GM12878 (cell line): ENCODE results near the gene AIF1L. TPM values are rescaled to one million over a fixed set of nuclear protein-coding genes. Genes with fewer than 3 reads are reported as not detected.

Experiments
- ATAC-seq: fragments of 200-7000 bp; cut with Tn5 transposase; 3 replicates; pipeline ENCODE4 v1.9.1; 2020; ENCODE audit warnings: mild to moderate bottlenecking, moderate library complexity
- BruUV-seq: library from RNA; stranded (reverse); fragments of 400-500 nt; replicated peaks from 2 replicates; lab custom pipeline; 2021; lab: Mats Ljungman, UMichigan
- CTCF ChIA-PET: fragments of 300-600 bp; sonication (Branson Sonifier 250); formaldehyde crosslinking; extraction: SDS; loops from one replicate; lab custom pipeline; 2021; ENCODE audit warnings: inconsistent platforms; lab: Yijun Ruan, JAX
- POLR2A ChIA-PET: fragments of 350-600 bp; formaldehyde crosslinking; extraction: SDS; loops from one replicate; lab custom pipeline; 2021; ENCODE audit warnings: inconsistent platforms; lab: Charles Lee
- RAD21 ChIA-PET: fragments of 300-600 bp; sonication (Branson Sonifier 250); formaldehyde crosslinking; loops from one replicate; lab custom pipeline; 2023; ENCODE audit warnings: antibody characterized with exemption; ENCODE audit not compliant: unreplicated experiment; lab: Charles Lee
- SMC1A ChIA-PET: fragments of 300-600 bp; sonication (Branson Sonifier 250); formaldehyde crosslinking; loops from one replicate; lab custom pipeline; 2023; ENCODE audit not compliant: unreplicated experiment, uncharacterized antibody; lab: Charles Lee
- DNase-seq: peaks from one replicate; pipeline ENCODE4 v3.0.0-alpha.2; 2011; ENCODE audit warnings: low read depth, low spot score
- FAIRE-seq: peaks from 3 replicates; lab custom pipeline; 2011; peaks lifted over from hg19 to GRCh38; lab: Jason Lieb, UNC
- H2AFZ ChIP-seq: 2 replicates; pipeline ENCODE4 v1.6.0; 2011; ENCODE audit warnings: low read depth, low read length, control low read depth; ENCODE audit not compliant: control insufficient read depth
- H3K27ac ChIP-seq: 2 replicates; pipeline ENCODE4 v1.5.1; 2011; ENCODE audit warnings: control low read depth; ENCODE audit not compliant: control insufficient read depth, insufficient read depth
- H3K27me3 ChIP-seq, 2 experiments: replicated peaks in 1 of 2; 2 replicates each; pipeline versions ENCODE4 v1.6.0 to v1.6.1; 2011; ENCODE audit warnings: low read length in 1 of 2; ENCODE audit not compliant: control insufficient read depth in 2 of 2, insufficient read depth in 2 of 2
- H3K36me3 ChIP-seq, 2 experiments: 2 replicates each; pipeline ENCODE4 v1.5.1; 2011; ENCODE audit warnings: low read length in 1 of 2; ENCODE audit not compliant: control insufficient read depth in 2 of 2, insufficient read depth in 2 of 2
- H3K4me1 ChIP-seq: 2 replicates; pipeline ENCODE4 v1.6.1; 2011; ENCODE audit warnings: mild to moderate bottlenecking, low read length, moderate library complexity, mixed read lengths; ENCODE audit not compliant: control insufficient read depth, insufficient read depth
- H3K4me2 ChIP-seq: 2 replicates; pipeline ENCODE4 v1.6.0; 2011; ENCODE audit warnings: control low read depth; ENCODE audit not compliant: control insufficient read depth, insufficient read depth
- H3K4me3 ChIP-seq: fragments of 200-600 bp; sonication (generic); 2 replicates; pipeline ENCODE4 v1.5.1; 2016
- H3K79me2 ChIP-seq: 2 replicates; pipeline ENCODE4 v1.6.0; 2011; ENCODE audit warnings: low read length; ENCODE audit not compliant: control insufficient read depth, insufficient read depth
- H3K9ac ChIP-seq: 2 replicates; pipeline ENCODE4 v1.8.0; 2011; ENCODE audit warnings: low read length, control low read depth, mixed read lengths; ENCODE audit not compliant: control insufficient read depth, insufficient read depth
- H3K9me3 ChIP-seq: replicated peaks from 3 replicates; pipeline ENCODE4 v1.5.1; 2011; ENCODE audit warnings: mild to moderate bottlenecking, low read length; ENCODE audit not compliant: control insufficient read depth, insufficient read depth
- H4K20me1 ChIP-seq: 2 replicates; pipeline ENCODE4 v1.6.0; 2011; ENCODE audit not compliant: control insufficient read depth, insufficient read depth
- CBX5 ChIP-seq: sonication (generic); IDR thresholded peaks from 2 replicates; pipeline ENCODE4 v1.6.1; 2016; ENCODE audit warnings: low read depth, moderate library complexity, mild to moderate bottlenecking, inconsistent platforms
- IRF5 ChIP-seq: fragments of 450-650 bp; IDR thresholded peaks from 2 replicates; pipeline ENCODE4 v1.6.1; 2017; ENCODE audit warnings: borderline replicate concordance
- NFXL1 ChIP-seq: fragments of 450-650 bp; IDR thresholded peaks from 2 replicates; pipeline ENCODE4 v1.6.1; 2017; ENCODE audit warnings: antibody characterized with exemption, mild to moderate bottlenecking, borderline replicate concordance
- NR2C1 ChIP-seq: fragments of 450-650 bp; IDR thresholded peaks from 2 replicates; pipeline ENCODE4 v1.6.1; 2017; ENCODE audit warnings: antibody characterized with exemption, mild to moderate bottlenecking, moderate library complexity
- SIX5 ChIP-seq: IDR thresholded peaks from 2 replicates; pipeline ENCODE4 v1.6.1; 2011; ENCODE audit warnings: mild to moderate bottlenecking, low read depth, low read length, moderate library complexity; ENCODE audit not compliant: severe bottlenecking
- STAT3 ChIP-seq: IDR thresholded peaks from 2 replicates; pipeline ENCODE4 v1.6.1; 2011; ENCODE audit warnings: low read depth, low read length, improper control_type of control experiment
- WRNIP1 ChIP-seq: IDR thresholded peaks from 2 replicates; pipeline ENCODE4 v1.6.1; 2011; ENCODE audit warnings: low read depth, low read length, improper control_type of control experiment, borderline replicate concordance
- ZBTB4 ChIP-seq: fragments of 450-650 bp; formaldehyde crosslinking; IDR thresholded peaks from 2 replicates; pipeline ENCODE4 v1.4.0; 2022; ENCODE audit warnings: mild to moderate bottlenecking, moderate library complexity
- ZNF384 ChIP-seq: IDR thresholded peaks from 2 replicates; pipeline ENCODE4 v1.6.1; 2012; ENCODE audit warnings: low read depth, mild to moderate bottlenecking, low read length, improper control_type of control experiment, borderline replicate concordance
- WGBS: methylation state at CpG from one replicate; pipeline ENCODE4 v1.1.6; 2016; ENCODE audit warnings: low lambda C conversion rate; ENCODE audit not compliant: insufficient replicate concordance, insufficient coverage; ENCODE audit errors: missing lambda C conversion rate; 5-methylcytosine and 5-hydroxymethylcytosine counted together
- in situ Hi-C: fragments of 300-500 bp; cut with MboI; formaldehyde crosslinking; loops from 9 replicates; pipeline ENCODE4 v1.14.3; 2018; ENCODE audit warnings: mixed read lengths
- intact Hi-C: fragments of 100-400 bp; cut with micrococcal nuclease; formaldehyde crosslinking; loops from one replicate; pipeline ENCODE4 v1.14.2; 2022; ENCODE audit not compliant: unreplicated experiment
- polyA plus RNA-seq, 11 experiments: library from polyadenylated mRNA; depleted of rRNA in 4 of 11; unstranded in 6 of 11; stranded (reverse) in 5 of 11; fragments of >200 nt; fragmentation: Nextera tagmentation in 4 of 11; fragmentation: Illumina TruSeq in 1 of 11; extraction: Ambion mirVana in 4 of 11; extraction: Trizol in 1 of 11; gene quantifications; 1 replicate in 1 of 11; 2 replicates in 10 of 11; pipeline versions ENCODE4 v1.2.1 to v1.2.3, GENCODE V29; 2011 to 2016; ENCODE audit warnings: inconsistent platforms in 2 of 11, missing spikeins in 2 of 11, low read depth in 1 of 11
- total RNA-seq, 4 experiments: library from RNA; depleted of rRNA in 3 of 4; stranded (reverse); fragments of >200 nt in 3 of 4; fragmentation: Illumina TruSeq in 1 of 4; extraction: Trizol in 1 of 4; gene quantifications; 2 replicates each; pipeline versions ENCODE4 v1.2.1 to v1.2.3, GENCODE V29; 2013 to 2021
- TF ChIP-seq, protein P1 (sequence below): IDR thresholded peaks from 2 replicates; pipeline ENCODE4 v1.6.1; 2012; ENCODE audit warnings: low read depth, low read length, improper control_type of control experiment

Gene AIF1L
- total and polyA plus RNA-seq, 10 of the 15 experiments (the other 5 are each of a cell fraction or from before 2014, with no cell fraction given), result 0.07 to 0.15 (median 0.08) TPM; not detected in 7

- intact Hi-C loops, result no loop called here
- RAD21 ChIA-PET, result no interaction called here
- Histone ChIP-seq H3K9me3 (no peaks in the 10 kb centered on the region), H3K4me2 (no peak overlapping the region), H2AFZ (no peak overlapping the region), H3K4me1 (no peaks in the 10 kb centered on the region), H3K36me3 (peaks cover 5 to 38% of the 10 kb centered on the region in 2 experiments), H3K27ac (no peak overlapping the region), H4K20me1 (no peaks in the 10 kb centered on the region), H3K79me2 (no peaks in the 10 kb centered on the region), H3K4me3 (no peak overlapping the region), H3K27me3 (no peaks in the 10 kb centered on the region), H3K9ac (no peak overlapping the region)
- TF ChIP-seq IRF5 (no peak), SIX5 (no peak), ZNF384 (no peak), CBX5 (no peak), ZBTB4 (CRISPR knock-in tag) (no peak), NFXL1 (no peak), WRNIP1 (no peak), STAT3 (no peak), NR2C1 (no peak)
- TF ChIP-seq, protein P1, sequence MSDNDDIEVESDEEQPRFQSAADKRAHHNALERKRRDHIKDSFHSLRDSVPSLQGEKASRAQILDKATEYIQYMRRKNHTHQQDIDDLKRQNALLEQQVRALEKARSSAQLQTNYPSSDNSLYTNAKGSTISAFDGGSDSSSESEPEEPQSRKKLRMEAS, result no peak
- in situ Hi-C loops, result no loop called here
- SMC1A ChIA-PET, result interaction anchor here (2.6 kb wide), 1 partner anchor 16 kb away, joined by 6 read pairs; no protein-coding TSS in a partner anchor
- ATAC-seq (no peak), DNase-seq (no peak), FAIRE-seq (no peak)
- no TSS peak for BruUV-seq
- POLR2A ChIA-PET, result no interaction called here
- CTCF ChIA-PET, result interaction anchor here (0.8 kb wide), 1 partner anchor 104 kb away, joined by 3 read pairs; no protein-coding TSS in a partner anchor
- 93% methylated on average over 6 of the region's 6 CpGs for WGBS
Observed at GRCh38 chr9:131161585-131161984, 65.3 kb downstream of the AIF1L start.
